ENCODE data around the gene VEZT.

VEZT gene

GRCh38 chr12:95269892-95270291 is 52.3 kb downstream of the VEZT start:
- Histone ChIP-seq H3K4me1 (ENCODE audit: control insufficient read depth in 5 of 5, insufficient read depth in 5 of 5, low read length in 5 of 5) (peaks cover 0 to 5% (median 0%) of the 10 kb centered on the region in 5 donors), H3K27me3 (ENCODE audit: control insufficient read depth in 5 of 5, insufficient read depth in 4 of 5, low read length in 5 of 5) (no peaks in the 10 kb centered on the region), H3K36me3 (ENCODE audit: control insufficient read depth in 5 of 5, insufficient read depth in 5 of 5, low read length in 5 of 5) (peaks cover 15 to 42% (median 25%) of the 10 kb centered on the region in 5 donors), H3K27ac (ENCODE audit: low read depth, low read length) (no peak overlapping the region), H3K4me3 (ENCODE audit: low read depth in 1 of 5, low read length in 5 of 5) (no peak overlapping the region), H3K9me3 (ENCODE audit: control insufficient read depth in 5 of 5, low read length in 5 of 5) (no peaks in the 10 kb centered on the region), H3K9ac (ENCODE audit: low read length in 5 of 5) (no peak overlapping the region)

- H3K9ac ChIP-seq (ENCODE audit: low read length in 5 of 5): no peak overlapping the region
- H3K4me3 ChIP-seq (ENCODE audit: low read depth in 1 of 5, low read length in 5 of 5): no peak overlapping the region
- H3K27me3 ChIP-seq (ENCODE audit: control insufficient read depth in 5 of 5, insufficient read depth in 4 of 5, low read length in 5 of 5): no peaks in the 10 kb centered on the region
- peaks cover 17 to 37% (median 24%) of the 10 kb centered on the region in 5 donors for H3K36me3 ChIP-seq (ENCODE audit: control insufficient read depth in 5 of 5, insufficient read depth in 5 of 5, low read length in 5 of 5)
- H3K27ac ChIP-seq (ENCODE audit: low read depth, low read length): no peak overlapping the region
- H3K4me1 ChIP-seq (ENCODE audit: control insufficient read depth in 5 of 5, insufficient read depth in 5 of 5, low read length in 5 of 5): peaks cover 0 to 5% (median 0%) of the 10 kb centered on the region in 5 donors
- no peaks in the 10 kb centered on the region for H3K9me3 ChIP-seq (ENCODE audit: control insufficient read depth in 5 of 5, low read length in 5 of 5)
Measured at GRCh38 chr12:95271465-95271864, 53.9 kb downstream of the VEZT start.

- Histone ChIP-seq H3K9me3 (ENCODE audit: control insufficient read depth in 5 of 5, low read length in 5 of 5) (no peaks in the 10 kb centered on the region), H3K27ac (ENCODE audit: low read depth, low read length) (no peak overlapping the region), H3K4me3 (ENCODE audit: low read depth in 1 of 5, low read length in 5 of 5) (no peak overlapping the region), H3K27me3 (ENCODE audit: control insufficient read depth in 5 of 5, insufficient read depth in 4 of 5, low read length in 5 of 5) (no peaks in the 10 kb centered on the region), H3K9ac (ENCODE audit: low read length in 5 of 5) (no peak overlapping the region), H3K4me1 (ENCODE audit: control insufficient read depth in 5 of 5, insufficient read depth in 5 of 5, low read length in 5 of 5) (no peaks in the 10 kb centered on the region), H3K36me3 (ENCODE audit: control insufficient read depth in 5 of 5, insufficient read depth in 5 of 5, low read length in 5 of 5) (peaks cover 17 to 41% (median 23%) of the 10 kb centered on the region in 5 donors)
Measured at GRCh38 chr12:95277139-95277538, 59.5 kb downstream of the VEZT start.

- no peak overlapping the region for H3K4me3 ChIP-seq (ENCODE audit: low read depth in 1 of 5, low read length in 5 of 5)
- H3K27ac ChIP-seq (ENCODE audit: low read depth, low read length): no peak overlapping the region
- no peaks in the 10 kb centered on the region for H3K9me3 ChIP-seq (ENCODE audit: control insufficient read depth in 5 of 5, low read length in 5 of 5)
- H3K4me1 ChIP-seq (ENCODE audit: control insufficient read depth in 5 of 5, insufficient read depth in 5 of 5, low read length in 5 of 5): no peaks in the 10 kb centered on the region
- H3K36me3 ChIP-seq (ENCODE audit: control insufficient read depth in 5 of 5, insufficient read depth in 5 of 5, low read length in 5 of 5): peaks cover 31 to 59% (median 41%) of the 10 kb centered on the region in 5 donors
- no peak overlapping the region for H3K9ac ChIP-seq (ENCODE audit: low read length in 5 of 5)
- no peaks in the 10 kb centered on the region for H3K27me3 ChIP-seq (ENCODE audit: control insufficient read depth in 5 of 5, insufficient read depth in 4 of 5, low read length in 5 of 5)
Measured at GRCh38 chr12:95279856-95280255, 62.2 kb downstream of the VEZT start.

- peaks cover 0 to 9% (median 0%) of the 10 kb centered on the region in 5 donors for H3K4me1 ChIP-seq (ENCODE audit: control insufficient read depth in 5 of 5, insufficient read depth in 5 of 5, low read length in 5 of 5)
- H3K36me3 ChIP-seq (ENCODE audit: control insufficient read depth in 5 of 5, insufficient read depth in 5 of 5, low read length in 5 of 5): peaks cover 30 to 50% (median 34%) of the 10 kb centered on the region in 5 donors
Measured at GRCh38 chr12:95282266-95282665, 64.7 kb downstream of the VEZT start.

GRCh38 chr12:95283371-95283770 is 65.8 kb downstream of the VEZT start:
- H3K36me3 ChIP-seq (ENCODE audit: control insufficient read depth in 5 of 5, insufficient read depth in 5 of 5, low read length in 5 of 5): peaks cover 27 to 44% (median 32%) of the 10 kb centered on the region in 5 donors
- no peak overlapping the region for H3K9ac ChIP-seq (ENCODE audit: low read length in 5 of 5)
- H3K9me3 ChIP-seq (ENCODE audit: control insufficient read depth in 5 of 5, low read length in 5 of 5): no peaks in the 10 kb centered on the region
- H3K27me3 ChIP-seq (ENCODE audit: control insufficient read depth in 5 of 5, insufficient read depth in 4 of 5, low read length in 5 of 5): no peaks in the 10 kb centered on the region
- no peak overlapping the region for H3K4me3 ChIP-seq (ENCODE audit: low read depth in 1 of 5, low read length in 5 of 5)
- no peak overlapping the region for H3K27ac ChIP-seq (ENCODE audit: low read depth, low read length)
- peaks cover 0 to 9% (median 0%) of the 10 kb centered on the region in 5 donors for H3K4me1 ChIP-seq (ENCODE audit: control insufficient read depth in 5 of 5, insufficient read depth in 5 of 5, low read length in 5 of 5)

More at GRCh38 chr12:95282266-95282665, 64.7 kb downstream of the VEZT start:
- Histone ChIP-seq H3K27me3 (ENCODE audit: control insufficient read depth in 5 of 5, insufficient read depth in 4 of 5, low read length in 5 of 5) (no peaks in the 10 kb centered on the region), H3K9me3 (ENCODE audit: control insufficient read depth in 5 of 5, low read length in 5 of 5) (no peaks in the 10 kb centered on the region), H3K4me3 (ENCODE audit: low read depth in 1 of 5, low read length in 5 of 5) (no peak overlapping the region), H3K9ac (ENCODE audit: low read length in 5 of 5) (no peak overlapping the region), H3K27ac (ENCODE audit: low read depth, low read length) (no peak overlapping the region)

- Histone ChIP-seq H3K36me3 (ENCODE audit: control insufficient read depth in 5 of 5, insufficient read depth in 5 of 5, low read length in 5 of 5) (peaks cover 24 to 45% (median 31%) of the 10 kb centered on the region in 5 donors), H3K9ac (ENCODE audit: low read length in 5 of 5) (no peak overlapping the region), H3K4me3 (ENCODE audit: low read depth in 1 of 5, low read length in 5 of 5) (no peak overlapping the region), H3K27ac (ENCODE audit: low read depth, low read length) (no peak overlapping the region), H3K27me3 (ENCODE audit: control insufficient read depth in 5 of 5, insufficient read depth in 4 of 5, low read length in 5 of 5) (no peaks in the 10 kb centered on the region), H3K9me3 (ENCODE audit: control insufficient read depth in 5 of 5, low read length in 5 of 5) (no peaks in the 10 kb centered on the region), H3K4me1 (ENCODE audit: control insufficient read depth in 5 of 5, insufficient read depth in 5 of 5, low read length in 5 of 5) (peaks cover 0 to 9% (median 0%) of the 10 kb centered on the region in 5 donors)
Measured at GRCh38 chr12:95286713-95287112, 69.1 kb downstream of the VEZT start.

- H3K27ac ChIP-seq (ENCODE audit: low read depth, low read length): no peak overlapping the region
- no peaks in the 10 kb centered on the region for H3K27me3 ChIP-seq (ENCODE audit: control insufficient read depth in 5 of 5, insufficient read depth in 4 of 5, low read length in 5 of 5)
- H3K9ac ChIP-seq (ENCODE audit: low read length in 5 of 5): no peak overlapping the region
- H3K4me3 ChIP-seq (ENCODE audit: low read depth in 1 of 5, low read length in 5 of 5): no peak overlapping the region
- H3K4me1 ChIP-seq (ENCODE audit: control insufficient read depth in 5 of 5, insufficient read depth in 5 of 5, low read length in 5 of 5): peaks cover 0 to 5% (median 0%) of the 10 kb centered on the region in 5 donors
- H3K36me3 ChIP-seq (ENCODE audit: control insufficient read depth in 5 of 5, insufficient read depth in 5 of 5, low read length in 5 of 5): peaks cover 14 to 39% (median 21%) of the 10 kb centered on the region in 5 donors
- no peaks in the 10 kb centered on the region for H3K9me3 ChIP-seq (ENCODE audit: control insufficient read depth in 5 of 5, low read length in 5 of 5)
Measured at GRCh38 chr12:95291501-95291900, 73.9 kb downstream of the VEZT start.

- H3K27me3 ChIP-seq (ENCODE audit: control insufficient read depth in 5 of 5, insufficient read depth in 4 of 5, low read length in 5 of 5): no peaks in the 10 kb centered on the region
- no peaks in the 10 kb centered on the region for H3K4me1 ChIP-seq (ENCODE audit: control insufficient read depth in 5 of 5, insufficient read depth in 5 of 5, low read length in 5 of 5)
- no peak overlapping the region for H3K27ac ChIP-seq (ENCODE audit: low read depth, low read length)
- no peak overlapping the region for H3K4me3 ChIP-seq (ENCODE audit: low read depth in 1 of 5, low read length in 5 of 5)
- no peak overlapping the region for H3K9ac ChIP-seq (ENCODE audit: low read length in 5 of 5)
- H3K36me3 ChIP-seq (ENCODE audit: control insufficient read depth in 5 of 5, insufficient read depth in 5 of 5, low read length in 5 of 5): peaks cover 21 to 49% (median 44%) of the 10 kb centered on the region in 5 donors
- no peaks in the 10 kb centered on the region for H3K9me3 ChIP-seq (ENCODE audit: control insufficient read depth in 5 of 5, low read length in 5 of 5)
Measured at GRCh38 chr12:95298916-95299315, 81.3 kb downstream of the VEZT start.

- H3K4me3 ChIP-seq (ENCODE audit: low read depth in 1 of 5, low read length in 5 of 5): no peak overlapping the region
- peaks cover 18 to 39% (median 36%) of the 10 kb centered on the region in 5 donors for H3K36me3 ChIP-seq (ENCODE audit: control insufficient read depth in 5 of 5, insufficient read depth in 5 of 5, low read length in 5 of 5)
Measured at GRCh38 chr12:95300286-95300685, 82.7 kb downstream of the VEZT start.

More at GRCh38 chr12:95300286-95300685, 82.7 kb downstream of the VEZT start:
- Histone ChIP-seq H3K9me3 (ENCODE audit: control insufficient read depth in 5 of 5, low read length in 5 of 5) (no peaks in the 10 kb centered on the region), H3K27ac (ENCODE audit: low read depth, low read length) (no peak overlapping the region), H3K9ac (ENCODE audit: low read length in 5 of 5) (no peak overlapping the region), H3K4me1 (ENCODE audit: control insufficient read depth in 5 of 5, insufficient read depth in 5 of 5, low read length in 5 of 5) (peaks cover 0 to 6% (median 0%) of the 10 kb centered on the region in 5 donors), H3K27me3 (ENCODE audit: control insufficient read depth in 5 of 5, insufficient read depth in 4 of 5, low read length in 5 of 5) (no peaks in the 10 kb centered on the region)

Measured in subcutaneous abdominal adipose tissue (tissue), 5 donors.